ENCODE measurements around the gene PLA2G2F. TPM values are rescaled to one million over a fixed set of nuclear protein-coding genes. Genes with fewer than 3 reads are reported as not detected.
"Not testable (repeated sequence)": the region's sequence is repeated elsewhere in the genome, so short reads cannot be mapped to it uniquely, and the experiment has no call there.

The PLA2G2F gene
- total RNA-seq, 1 experiment from 2014 or later = not detected

DNA sequence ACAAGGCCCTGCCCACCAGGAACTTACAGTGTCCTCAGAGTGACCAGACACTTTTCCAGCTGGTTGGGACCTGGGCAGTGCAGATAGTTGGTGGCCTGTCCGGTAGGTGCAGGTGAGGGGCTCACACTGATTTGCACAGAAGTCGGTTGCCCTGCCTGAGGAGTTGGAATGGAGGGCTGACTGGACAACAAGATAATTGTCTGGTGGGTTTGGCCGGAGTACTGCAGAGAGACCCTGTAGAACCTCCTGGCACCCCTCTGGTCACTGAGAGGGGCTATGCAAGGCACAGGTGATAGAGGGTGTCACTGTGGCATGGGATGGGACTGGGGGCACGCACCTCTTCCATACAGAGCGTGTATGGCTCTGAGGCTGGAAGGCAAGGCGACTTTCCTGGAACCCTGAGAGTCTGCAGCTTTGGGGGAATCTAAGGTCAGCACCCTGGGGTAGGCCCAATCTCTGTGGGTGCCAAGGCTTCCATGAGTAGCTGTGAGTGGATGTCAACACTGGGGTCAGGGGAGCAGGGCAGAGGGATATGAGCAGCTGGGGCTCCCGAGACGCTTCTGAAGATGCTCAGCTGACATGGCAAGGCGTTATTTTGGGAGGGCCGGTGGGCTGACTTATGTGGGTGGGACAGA is 12.2 kb upstream of the PLA2G2F start (continued):
- TF ChIP-seq ZNF416 (CRISPR knock-in tag; IDR thresholded peaks at IDR 0.05) = no peak

DNA sequence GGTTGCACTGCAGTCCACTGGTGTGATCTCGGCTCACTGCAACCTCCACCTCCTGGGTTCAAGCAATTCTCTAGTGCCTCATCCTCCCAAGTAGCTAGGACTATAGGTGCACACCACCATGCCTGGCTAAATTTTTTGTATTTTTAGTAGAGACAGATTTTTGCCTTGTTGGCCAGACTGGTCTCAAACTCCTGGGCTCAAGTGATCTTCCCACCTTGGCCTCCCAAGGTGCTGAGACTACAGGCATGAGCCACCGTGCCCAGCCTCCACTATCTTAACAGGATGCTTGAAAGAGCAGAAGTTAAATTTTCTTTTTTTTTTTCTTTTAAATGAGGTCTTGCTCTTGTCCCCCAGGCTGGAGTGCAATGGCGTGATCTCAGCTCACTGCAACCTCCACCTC is 8.6 kb upstream of the PLA2G2F start:
- H3K27ac Mint-ChIP-seq; POLR2A ChIA-PET; H3K36me3 Mint-ChIP-seq; H3K27me3 Mint-ChIP-seq (ENCODE audit: low read depth); H3K4me3 Mint-ChIP-seq; ATAC-seq; DNase-seq (ENCODE audit: low spot score); H3K4me1 Mint-ChIP-seq: not testable (repeated sequence)
- CTCF ChIA-PET = interaction anchor here (0.9 kb wide), 1 partner anchor 82 kb away, joined by 4 read pairs; no protein-coding TSS in a partner anchor
- peaks cover 23% of the 10 kb centered on the region for H3K9me3 Mint-ChIP-seq

DNA sequence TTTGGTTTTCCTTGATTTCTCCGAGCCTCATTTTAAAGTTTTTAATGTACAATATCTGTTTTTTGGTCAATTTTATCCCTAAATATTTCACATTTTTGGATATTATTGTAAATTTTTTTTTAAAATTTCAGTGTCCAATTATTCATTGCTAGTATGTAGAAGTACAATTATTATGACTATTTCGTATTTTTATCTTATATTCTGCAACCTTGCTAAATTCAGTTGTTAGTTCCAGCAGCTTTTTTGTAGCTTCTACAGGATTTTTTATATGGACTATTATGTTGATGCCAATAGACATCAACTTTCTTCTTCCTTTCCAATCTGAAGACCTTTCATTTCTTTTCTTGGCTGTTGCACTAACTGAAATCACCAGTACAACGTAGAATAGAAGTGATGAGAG is 4.1 kb upstream of the PLA2G2F start:
- Mint-ChIP-seq H3K27ac (no peak overlapping the region), H3K9me3 (peaks cover 29% of the 10 kb centered on the region), H3K27me3 (ENCODE audit: low read depth) (0 out of 2 replicates have a peak, but pooled peaks cover 3% of the 10 kb centered on the region), H3K4me1 (no peaks in the 10 kb centered on the region), H3K36me3 (peaks cover 12% of the 10 kb centered on the region), H3K4me3 (no peak overlapping the region)
- no peak for TF ChIP-seq ZNF396 (CRISPR knock-in tag; IDR thresholded peaks at IDR 0.05; ENCODE audit: borderline replicate concordance)
- TF ChIP-seq NR2C2 (CRISPR knock-in tag; IDR thresholded peaks at IDR 0.05) = no peak
- TF ChIP-seq, protein P1, sequence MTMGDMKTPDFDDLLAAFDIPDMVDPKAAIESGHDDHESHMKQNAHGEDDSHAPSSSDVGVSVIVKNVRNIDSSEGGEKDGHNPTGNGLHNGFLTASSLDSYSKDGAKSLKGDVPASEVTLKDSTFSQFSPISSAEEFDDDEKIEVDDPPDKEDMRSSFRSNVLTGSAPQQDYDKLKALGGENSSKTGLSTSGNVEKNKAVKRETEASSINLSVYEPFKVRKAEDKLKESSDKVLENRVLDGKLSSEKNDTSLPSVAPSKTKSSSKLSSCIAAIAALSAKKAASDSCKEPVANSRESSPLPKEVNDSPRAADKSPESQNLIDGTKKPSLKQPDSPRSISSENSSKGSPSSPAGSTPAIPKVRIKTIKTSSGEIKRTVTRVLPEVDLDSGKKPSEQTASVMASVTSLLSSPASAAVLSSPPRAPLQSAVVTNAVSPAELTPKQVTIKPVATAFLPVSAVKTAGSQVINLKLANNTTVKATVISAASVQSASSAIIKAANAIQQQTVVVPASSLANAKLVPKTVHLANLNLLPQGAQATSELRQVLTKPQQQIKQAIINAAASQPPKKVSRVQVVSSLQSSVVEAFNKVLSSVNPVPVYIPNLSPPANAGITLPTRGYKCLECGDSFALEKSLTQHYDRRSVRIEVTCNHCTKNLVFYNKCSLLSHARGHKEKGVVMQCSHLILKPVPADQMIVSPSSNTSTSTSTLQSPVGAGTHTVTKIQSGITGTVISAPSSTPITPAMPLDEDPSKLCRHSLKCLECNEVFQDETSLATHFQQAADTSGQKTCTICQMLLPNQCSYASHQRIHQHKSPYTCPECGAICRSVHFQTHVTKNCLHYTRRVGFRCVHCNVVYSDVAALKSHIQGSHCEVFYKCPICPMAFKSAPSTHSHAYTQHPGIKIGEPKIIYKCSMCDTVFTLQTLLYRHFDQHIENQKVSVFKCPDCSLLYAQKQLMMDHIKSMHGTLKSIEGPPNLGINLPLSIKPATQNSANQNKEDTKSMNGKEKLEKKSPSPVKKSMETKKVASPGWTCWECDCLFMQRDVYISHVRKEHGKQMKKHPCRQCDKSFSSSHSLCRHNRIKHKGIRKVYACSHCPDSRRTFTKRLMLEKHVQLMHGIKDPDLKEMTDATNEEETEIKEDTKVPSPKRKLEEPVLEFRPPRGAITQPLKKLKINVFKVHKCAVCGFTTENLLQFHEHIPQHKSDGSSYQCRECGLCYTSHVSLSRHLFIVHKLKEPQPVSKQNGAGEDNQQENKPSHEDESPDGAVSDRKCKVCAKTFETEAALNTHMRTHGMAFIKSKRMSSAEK (CRISPR knock-in tag; IDR thresholded peaks at IDR 0.05; ENCODE audit: borderline replicate concordance) = no peak
- no peak for TF ChIP-seq TEAD4 (CRISPR knock-in tag; IDR thresholded peaks at IDR 0.05)
- no peak for TF ChIP-seq EMX1 (CRISPR knock-in tag; IDR thresholded peaks at IDR 0.05)
- TF ChIP-seq, protein P2, sequence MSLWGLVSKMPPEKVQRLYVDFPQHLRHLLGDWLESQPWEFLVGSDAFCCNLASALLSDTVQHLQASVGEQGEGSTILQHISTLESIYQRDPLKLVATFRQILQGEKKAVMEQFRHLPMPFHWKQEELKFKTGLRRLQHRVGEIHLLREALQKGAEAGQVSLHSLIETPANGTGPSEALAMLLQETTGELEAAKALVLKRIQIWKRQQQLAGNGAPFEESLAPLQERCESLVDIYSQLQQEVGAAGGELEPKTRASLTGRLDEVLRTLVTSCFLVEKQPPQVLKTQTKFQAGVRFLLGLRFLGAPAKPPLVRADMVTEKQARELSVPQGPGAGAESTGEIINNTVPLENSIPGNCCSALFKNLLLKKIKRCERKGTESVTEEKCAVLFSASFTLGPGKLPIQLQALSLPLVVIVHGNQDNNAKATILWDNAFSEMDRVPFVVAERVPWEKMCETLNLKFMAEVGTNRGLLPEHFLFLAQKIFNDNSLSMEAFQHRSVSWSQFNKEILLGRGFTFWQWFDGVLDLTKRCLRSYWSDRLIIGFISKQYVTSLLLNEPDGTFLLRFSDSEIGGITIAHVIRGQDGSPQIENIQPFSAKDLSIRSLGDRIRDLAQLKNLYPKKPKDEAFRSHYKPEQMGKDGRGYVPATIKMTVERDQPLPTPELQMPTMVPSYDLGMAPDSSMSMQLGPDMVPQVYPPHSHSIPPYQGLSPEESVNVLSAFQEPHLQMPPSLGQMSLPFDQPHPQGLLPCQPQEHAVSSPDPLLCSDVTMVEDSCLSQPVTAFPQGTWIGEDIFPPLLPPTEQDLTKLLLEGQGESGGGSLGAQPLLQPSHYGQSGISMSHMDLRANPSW (CRISPR knock-in tag; conservative IDR thresholded peaks at IDR 0.05; ENCODE audit: low read depth) = no peak
- no peak for TF ChIP-seq GABPB1 (CRISPR knock-in tag; IDR thresholded peaks at IDR 0.05)
- no peak for TF ChIP-seq JUN (CRISPR knock-in tag; IDR thresholded peaks at IDR 0.05)
- TF ChIP-seq, protein P3, sequence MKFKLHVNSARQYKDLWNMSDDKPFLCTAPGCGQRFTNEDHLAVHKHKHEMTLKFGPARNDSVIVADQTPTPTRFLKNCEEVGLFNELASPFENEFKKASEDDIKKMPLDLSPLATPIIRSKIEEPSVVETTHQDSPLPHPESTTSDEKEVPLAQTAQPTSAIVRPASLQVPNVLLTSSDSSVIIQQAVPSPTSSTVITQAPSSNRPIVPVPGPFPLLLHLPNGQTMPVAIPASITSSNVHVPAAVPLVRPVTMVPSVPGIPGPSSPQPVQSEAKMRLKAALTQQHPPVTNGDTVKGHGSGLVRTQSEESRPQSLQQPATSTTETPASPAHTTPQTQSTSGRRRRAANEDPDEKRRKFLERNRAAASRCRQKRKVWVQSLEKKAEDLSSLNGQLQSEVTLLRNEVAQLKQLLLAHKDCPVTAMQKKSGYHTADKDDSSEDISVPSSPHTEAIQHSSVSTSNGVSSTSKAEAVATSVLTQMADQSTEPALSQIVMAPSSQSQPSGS (CRISPR knock-in tag; IDR thresholded peaks at IDR 0.05; ENCODE audit: borderline replicate concordance, low read depth) = no peak
- TF ChIP-seq NFYB (CRISPR knock-in tag; conservative IDR thresholded peaks at IDR 0.05; ENCODE audit: low read depth) = no peak
- TF ChIP-seq ESRRA (CRISPR knock-in tag; IDR thresholded peaks at IDR 0.05; ENCODE audit: borderline replicate concordance) = no peak
- POLR2A ChIA-PET = no interaction called here
- DNase-seq (ENCODE audit: low spot score) = no peak
- no peak for ATAC-seq
- CTCF ChIA-PET = no interaction called here

DNA sequence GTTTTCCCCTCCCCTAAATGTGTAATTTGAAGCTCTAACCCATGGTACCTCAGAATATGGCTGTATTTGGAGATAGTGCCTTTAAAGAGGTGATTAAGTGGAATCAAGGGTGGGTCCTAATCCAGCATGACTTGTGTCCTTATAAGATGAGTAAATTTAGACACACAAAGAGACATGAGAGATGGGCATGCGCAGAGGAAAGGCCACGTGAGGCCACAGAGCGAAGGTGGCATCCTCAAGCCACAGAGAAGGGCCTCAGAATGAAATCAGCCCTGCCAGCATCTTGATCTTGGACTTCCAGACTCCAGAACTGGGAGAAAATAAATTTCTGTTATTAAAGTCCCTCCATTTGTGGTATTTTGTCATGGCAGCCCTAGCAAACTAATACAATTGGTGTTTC is 2.9 kb upstream of the PLA2G2F start:
- ATAC-seq (no peak), DNase-seq (ENCODE audit: low spot score) (no peak)
- ChIA-PET POLR2A (no interaction called here), CTCF (no interaction called here)
- Mint-ChIP-seq H3K27ac (no peak overlapping the region), H3K4me1 (no peaks in the 10 kb centered on the region), H3K9me3 (peaks cover 23% of the 10 kb centered on the region), H3K36me3 (peaks cover 8% of the 10 kb centered on the region), H3K4me3 (no peak overlapping the region), H3K27me3 (ENCODE audit: low read depth) (0 out of 2 replicates have a peak, but pooled peaks cover 3% of the 10 kb centered on the region)
- TF ChIP-seq, protein P4, sequence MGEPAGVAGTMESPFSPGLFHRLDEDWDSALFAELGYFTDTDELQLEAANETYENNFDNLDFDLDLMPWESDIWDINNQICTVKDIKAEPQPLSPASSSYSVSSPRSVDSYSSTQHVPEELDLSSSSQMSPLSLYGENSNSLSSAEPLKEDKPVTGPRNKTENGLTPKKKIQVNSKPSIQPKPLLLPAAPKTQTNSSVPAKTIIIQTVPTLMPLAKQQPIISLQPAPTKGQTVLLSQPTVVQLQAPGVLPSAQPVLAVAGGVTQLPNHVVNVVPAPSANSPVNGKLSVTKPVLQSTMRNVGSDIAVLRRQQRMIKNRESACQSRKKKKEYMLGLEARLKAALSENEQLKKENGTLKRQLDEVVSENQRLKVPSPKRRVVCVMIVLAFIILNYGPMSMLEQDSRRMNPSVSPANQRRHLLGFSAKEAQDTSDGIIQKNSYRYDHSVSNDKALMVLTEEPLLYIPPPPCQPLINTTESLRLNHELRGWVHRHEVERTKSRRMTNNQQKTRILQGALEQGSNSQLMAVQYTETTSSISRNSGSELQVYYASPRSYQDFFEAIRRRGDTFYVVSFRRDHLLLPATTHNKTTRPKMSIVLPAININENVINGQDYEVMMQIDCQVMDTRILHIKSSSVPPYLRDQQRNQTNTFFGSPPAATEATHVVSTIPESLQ (CRISPR knock-in tag; IDR thresholded peaks at IDR 0.05) = no peak
- TF ChIP-seq FOXP1 (CRISPR knock-in tag; IDR thresholded peaks at IDR 0.05; ENCODE audit: borderline replicate concordance) (no peak), NR2C2 (CRISPR knock-in tag; IDR thresholded peaks at IDR 0.05) (no peak)
- TF ChIP-seq, protein P5, sequence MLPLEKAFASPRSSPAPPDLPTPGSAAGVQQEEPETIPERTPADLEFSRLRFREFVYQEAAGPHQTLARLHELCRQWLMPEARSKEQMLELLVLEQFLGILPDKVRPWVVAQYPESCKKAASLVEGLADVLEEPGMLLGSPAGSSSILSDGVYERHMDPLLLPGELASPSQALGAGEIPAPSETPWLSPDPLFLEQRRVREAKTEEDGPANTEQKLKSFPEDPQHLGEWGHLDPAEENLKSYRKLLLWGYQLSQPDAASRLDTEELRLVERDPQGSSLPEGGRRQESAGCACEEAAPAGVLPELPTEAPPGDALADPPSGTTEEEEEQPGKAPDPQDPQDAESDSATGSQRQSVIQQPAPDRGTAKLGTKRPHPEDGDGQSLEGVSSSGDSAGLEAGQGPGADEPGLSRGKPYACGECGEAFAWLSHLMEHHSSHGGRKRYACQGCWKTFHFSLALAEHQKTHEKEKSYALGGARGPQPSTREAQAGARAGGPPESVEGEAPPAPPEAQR (CRISPR knock-in tag; IDR thresholded peaks at IDR 0.05) = no peak
- TF ChIP-seq, protein P6, sequence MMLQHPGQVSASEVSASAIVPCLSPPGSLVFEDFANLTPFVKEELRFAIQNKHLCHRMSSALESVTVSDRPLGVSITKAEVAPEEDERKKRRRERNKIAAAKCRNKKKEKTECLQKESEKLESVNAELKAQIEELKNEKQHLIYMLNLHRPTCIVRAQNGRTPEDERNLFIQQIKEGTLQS (CRISPR knock-in tag; conservative IDR thresholded peaks at IDR 0.05) = no peak
